WTC11 (cell line): ENCODE results near the gene SPRYD7.

Experiments used
- NFYB ChIP-seq: sonication (generic); formaldehyde crosslinking; conservative IDR thresholded peaks from 2 replicates; pipeline ENCODE4 v1.8.0; 2022; ENCODE audit warnings: low read depth, missing genetic modification reagents
- TEAD4 ChIP-seq: sonication (generic); formaldehyde crosslinking; IDR thresholded peaks from 2 replicates; pipeline ENCODE4 v1.8.0; 2022; ENCODE audit warnings: mild to moderate bottlenecking, missing genetic modification reagents
- ZNF671 ChIP-seq: fragments of 250-450 bp; sonication (Bioruptor Pico); IDR thresholded peaks from 2 replicates; pipeline ENCODE4 v1.8.0; 2021; ENCODE audit warnings: mild to moderate bottlenecking
- TF ChIP-seq, protein P1 (sequence below): fragments of 200-600 bp; IDR thresholded peaks from 2 replicates; pipeline ENCODE4 v1.8.0; 2022; ENCODE audit warnings: antibody characterized with exemption
- TF ChIP-seq, protein P2 (sequence below): sonication (generic); formaldehyde crosslinking; IDR thresholded peaks from 2 replicates; pipeline ENCODE4 v1.8.0; 2022; ENCODE audit warnings: missing genetic modification reagents

GRCh38 chr13:49972709-49973108 lies 36.6 kb upstream of the SPRYD7 start:
- TF ChIP-seq, protein P1, sequence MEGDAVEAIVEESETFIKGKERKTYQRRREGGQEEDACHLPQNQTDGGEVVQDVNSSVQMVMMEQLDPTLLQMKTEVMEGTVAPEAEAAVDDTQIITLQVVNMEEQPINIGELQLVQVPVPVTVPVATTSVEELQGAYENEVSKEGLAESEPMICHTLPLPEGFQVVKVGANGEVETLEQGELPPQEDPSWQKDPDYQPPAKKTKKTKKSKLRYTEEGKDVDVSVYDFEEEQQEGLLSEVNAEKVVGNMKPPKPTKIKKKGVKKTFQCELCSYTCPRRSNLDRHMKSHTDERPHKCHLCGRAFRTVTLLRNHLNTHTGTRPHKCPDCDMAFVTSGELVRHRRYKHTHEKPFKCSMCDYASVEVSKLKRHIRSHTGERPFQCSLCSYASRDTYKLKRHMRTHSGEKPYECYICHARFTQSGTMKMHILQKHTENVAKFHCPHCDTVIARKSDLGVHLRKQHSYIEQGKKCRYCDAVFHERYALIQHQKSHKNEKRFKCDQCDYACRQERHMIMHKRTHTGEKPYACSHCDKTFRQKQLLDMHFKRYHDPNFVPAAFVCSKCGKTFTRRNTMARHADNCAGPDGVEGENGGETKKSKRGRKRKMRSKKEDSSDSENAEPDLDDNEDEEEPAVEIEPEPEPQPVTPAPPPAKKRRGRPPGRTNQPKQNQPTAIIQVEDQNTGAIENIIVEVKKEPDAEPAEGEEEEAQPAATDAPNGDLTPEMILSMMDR, result no peak
- TF ChIP-seq ZNF671 (CRISPR knock-in tag), result no peak
- TF ChIP-seq NFYB (CRISPR knock-in tag), result no peak
- no peak for TF ChIP-seq TEAD4 (CRISPR knock-in tag)
- TF ChIP-seq, protein P2, sequence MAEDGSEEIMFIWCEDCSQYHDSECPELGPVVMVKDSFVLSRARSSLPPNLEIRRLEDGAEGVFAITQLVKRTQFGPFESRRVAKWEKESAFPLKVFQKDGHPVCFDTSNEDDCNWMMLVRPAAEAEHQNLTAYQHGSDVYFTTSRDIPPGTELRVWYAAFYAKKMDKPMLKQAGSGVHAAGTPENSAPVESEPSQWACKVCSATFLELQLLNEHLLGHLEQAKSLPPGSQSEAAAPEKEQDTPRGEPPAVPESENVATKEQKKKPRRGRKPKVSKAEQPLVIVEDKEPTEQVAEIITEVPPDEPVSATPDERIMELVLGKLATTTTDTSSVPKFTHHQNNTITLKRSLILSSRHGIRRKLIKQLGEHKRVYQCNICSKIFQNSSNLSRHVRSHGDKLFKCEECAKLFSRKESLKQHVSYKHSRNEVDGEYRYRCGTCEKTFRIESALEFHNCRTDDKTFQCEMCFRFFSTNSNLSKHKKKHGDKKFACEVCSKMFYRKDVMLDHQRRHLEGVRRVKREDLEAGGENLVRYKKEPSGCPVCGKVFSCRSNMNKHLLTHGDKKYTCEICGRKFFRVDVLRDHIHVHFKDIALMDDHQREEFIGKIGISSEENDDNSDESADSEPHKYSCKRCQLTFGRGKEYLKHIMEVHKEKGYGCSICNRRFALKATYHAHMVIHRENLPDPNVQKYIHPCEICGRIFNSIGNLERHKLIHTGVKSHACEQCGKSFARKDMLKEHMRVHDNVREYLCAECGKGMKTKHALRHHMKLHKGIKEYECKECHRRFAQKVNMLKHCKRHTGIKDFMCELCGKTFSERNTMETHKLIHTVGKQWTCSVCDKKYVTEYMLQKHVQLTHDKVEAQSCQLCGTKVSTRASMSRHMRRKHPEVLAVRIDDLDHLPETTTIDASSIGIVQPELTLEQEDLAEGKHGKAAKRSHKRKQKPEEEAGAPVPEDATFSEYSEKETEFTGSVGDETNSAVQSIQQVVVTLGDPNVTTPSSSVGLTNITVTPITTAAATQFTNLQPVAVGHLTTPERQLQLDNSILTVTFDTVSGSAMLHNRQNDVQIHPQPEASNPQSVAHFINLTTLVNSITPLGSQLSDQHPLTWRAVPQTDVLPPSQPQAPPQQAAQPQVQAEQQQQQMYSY (CRISPR knock-in tag), result no peak
